GM12872 (cell line): ENCODE results near the gene OR2V2.
A peak's percentile ranks its signal among the peaks of the same experiment; 100 is the strongest.

Experiments used
- CTCF ChIP-seq: IDR thresholded peaks from 3 replicates; pipeline ENCODE4 v1.5.1; 2011; ENCODE audit warnings: low read depth, mild to moderate bottlenecking, low read length, moderate library complexity; ENCODE audit not compliant: insufficient read depth

OR2V2 gene

GRCh38 chr5:181181650-181182565 is 34.5 kb downstream of the OR2V2 start:
- peak; percentile 81 for TF ChIP-seq CTCF

GRCh38 chr5:181182651-181183050 is 35.3 kb downstream of the OR2V2 start:
- TF ChIP-seq CTCF: no peak

GRCh38 chr5:181184845-181185216 is 37.4 kb downstream of the OR2V2 start:
- no peak for TF ChIP-seq CTCF

GRCh38 chr5:181185560-181185959 is 38.2 kb downstream of the OR2V2 start:
- no peak for TF ChIP-seq CTCF

GRCh38 chr5:181186022-181186421 is 38.6 kb downstream of the OR2V2 start:
- no peak for TF ChIP-seq CTCF

GRCh38 chr5:181186986-181187499 is 39.7 kb downstream of the OR2V2 start:
- no peak for TF ChIP-seq CTCF

GRCh38 chr5:181187500-181188213 is 40.3 kb downstream of the OR2V2 start:
- TF ChIP-seq CTCF: peak; percentile 33; the same call in 1 of the 3 replicates
